HG03469 (cell line): Measurements from ENCODE around the gene DUS1L.

Experiments
- ATAC-seq: cut with Tn5 transposase; IDR thresholded peaks from one replicate; pipeline ENCODE4 v1.9.1; 2021; ENCODE audit warnings: mild to moderate bottlenecking, moderate library complexity, moderate number of reproducible peaks; ENCODE audit not compliant: unreplicated experiment

Gene DUS1L

DNA sequence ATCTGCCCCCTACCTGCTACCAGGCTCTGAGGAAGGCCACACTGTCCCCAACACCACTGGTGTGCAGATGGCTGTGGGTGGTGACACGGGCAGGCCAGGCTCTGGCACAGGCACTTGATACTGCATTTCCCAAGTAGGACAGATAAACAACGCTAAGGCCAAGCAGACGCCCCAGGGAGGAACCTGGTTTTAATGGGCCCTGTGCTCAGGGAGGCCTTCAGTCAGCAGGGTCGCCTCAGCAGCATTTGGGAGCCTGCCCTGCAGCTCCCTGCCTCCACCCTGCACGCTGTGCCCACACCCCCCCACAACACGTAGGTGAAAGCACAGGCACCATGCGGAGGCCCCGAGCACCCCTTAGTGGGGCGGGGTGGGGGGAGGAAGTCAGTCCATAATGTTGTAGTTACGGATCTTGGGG, 35.7 kb upstream of the DUS1L start:
- no peak for ATAC-seq

DNA sequence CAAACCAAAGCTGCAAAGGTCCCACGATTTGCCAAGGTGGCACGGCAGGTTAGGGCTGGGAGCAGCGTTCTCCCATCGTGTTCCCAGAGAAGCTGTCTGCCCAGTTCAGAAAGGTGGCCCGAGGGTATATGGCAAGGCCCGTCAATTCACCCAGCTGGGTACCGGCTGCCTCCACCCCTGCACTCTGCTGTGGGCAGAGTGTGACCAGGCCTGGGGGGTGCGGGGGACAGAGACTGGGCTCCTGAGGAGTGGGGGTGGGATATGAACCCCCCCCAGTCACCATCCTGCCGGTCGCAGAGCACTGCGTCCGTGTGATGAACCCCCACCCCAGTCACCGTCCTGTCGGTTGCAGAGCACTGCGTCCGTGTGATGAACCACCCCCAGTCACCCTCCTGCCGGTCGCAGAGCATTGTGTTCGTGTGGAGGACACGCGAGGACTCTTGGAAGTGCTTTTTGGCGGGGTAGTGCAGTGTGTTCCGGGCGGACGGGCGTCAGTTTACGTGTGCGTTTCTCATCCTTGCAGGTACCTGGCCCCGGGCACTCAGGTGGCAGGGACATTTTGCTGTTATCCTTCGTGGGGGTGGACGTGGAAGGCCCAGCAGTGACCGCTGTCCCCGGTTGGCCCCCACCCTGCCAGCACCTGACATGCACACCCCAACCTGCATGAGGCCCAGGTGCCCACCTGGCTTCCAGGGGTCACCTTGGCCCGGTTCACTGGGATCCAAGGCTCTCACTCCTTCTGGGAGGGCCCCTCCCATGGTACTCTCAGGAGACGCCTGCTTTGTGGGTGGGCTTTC, 35.1 kb upstream of the DUS1L start:
- ATAC-seq = no peak

DNA sequence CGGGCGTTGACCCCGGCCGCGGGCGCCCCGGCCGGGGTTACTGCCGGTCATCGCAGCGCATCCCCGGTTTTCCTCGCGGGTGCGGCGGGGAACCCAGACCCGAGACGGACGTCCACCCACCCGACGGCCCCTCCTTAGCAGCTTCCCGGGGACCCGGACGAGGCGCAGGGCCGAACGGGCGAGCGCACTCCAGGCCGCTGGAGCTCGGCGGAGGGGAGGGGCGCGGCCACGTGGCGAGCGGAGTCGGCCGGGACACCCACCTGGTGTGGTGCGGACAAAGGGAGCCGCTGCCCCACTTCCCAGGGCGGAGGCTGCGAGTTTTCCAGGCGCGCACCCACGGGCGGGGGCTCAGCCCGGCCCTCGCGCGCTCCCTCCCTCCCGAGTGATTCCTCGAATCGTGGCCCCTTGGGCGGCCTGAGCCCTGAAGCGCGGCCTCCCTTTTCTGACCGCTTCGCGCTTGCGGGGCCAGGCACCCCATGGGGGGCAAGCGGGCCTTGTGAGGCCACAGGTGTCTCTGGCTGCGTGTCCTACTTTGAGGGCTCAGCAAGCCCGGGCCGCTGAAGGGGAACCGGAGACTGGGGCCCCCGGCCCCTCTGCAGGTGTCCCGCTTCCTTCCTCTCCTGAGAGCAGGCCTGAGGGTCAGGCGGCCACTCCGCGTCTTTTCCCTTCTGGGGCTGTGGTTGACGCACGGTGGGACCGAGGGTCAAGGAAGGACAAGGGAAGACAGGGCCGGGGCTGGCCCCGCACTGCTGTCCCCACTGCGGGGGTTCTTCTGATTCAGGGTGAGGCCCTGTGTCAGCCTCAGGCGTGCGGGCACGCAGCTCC, 33.5 kb upstream of the DUS1L start:
- peak; percentile 4 for ATAC-seq

DNA sequence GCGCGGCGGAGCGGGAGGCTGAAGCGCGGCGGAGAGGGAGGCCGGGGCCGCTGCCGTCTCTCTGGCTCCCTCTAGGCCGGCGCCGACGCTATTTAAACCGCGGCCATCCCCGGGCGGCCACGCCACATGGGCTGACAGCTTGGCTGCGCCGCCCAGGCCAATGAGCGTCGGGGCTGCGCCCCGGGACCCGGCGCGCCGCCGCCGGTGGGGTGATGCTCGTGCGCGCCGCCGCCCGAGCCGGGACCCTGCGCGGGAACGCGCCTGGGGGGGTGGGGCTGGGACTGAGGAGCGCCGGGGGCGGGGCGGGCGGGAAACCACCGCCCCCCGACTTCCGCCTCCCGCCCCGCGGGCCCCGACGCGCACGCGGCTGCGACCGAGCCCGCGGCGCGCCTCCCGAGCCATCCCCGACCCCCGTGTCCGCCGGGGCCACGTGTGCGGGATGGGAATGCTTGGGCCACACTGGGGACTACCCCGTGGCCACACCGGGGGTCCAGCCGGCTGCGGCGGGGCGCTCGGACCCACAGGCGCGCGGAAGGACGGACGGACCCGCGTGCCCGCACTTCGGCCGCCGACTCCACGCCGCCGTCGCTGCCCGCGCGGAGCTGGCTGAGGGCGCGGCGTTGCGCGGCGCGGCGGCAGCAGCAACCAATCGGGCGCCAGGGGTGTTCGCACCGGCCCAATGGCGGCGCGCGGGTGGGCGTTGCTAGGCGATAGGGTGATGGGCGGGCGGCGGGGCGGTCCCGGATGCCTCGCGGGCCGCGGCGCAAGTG, 32.8 kb upstream of the DUS1L start, which contains the start of gene FASN:
FASN (minus strand) TSS at position 68 of the 770 bp plus-strand sequence. CDS start 1,791 bp downstream, outside the sequence.
- peak; percentile 38 for ATAC-seq

DNA sequence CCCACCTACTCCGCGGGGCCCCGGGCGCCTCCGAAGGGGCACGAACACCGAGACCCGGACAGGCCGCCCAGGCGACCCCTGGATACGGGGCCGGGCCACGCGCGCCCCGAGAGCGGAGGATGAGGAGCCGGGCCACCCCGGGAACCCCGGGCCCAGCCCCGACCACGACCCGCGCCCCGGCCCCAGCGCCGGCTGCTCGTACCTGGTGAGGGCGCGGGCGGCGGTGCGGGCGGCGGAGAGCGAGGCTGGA, 32.2 kb upstream of the DUS1L start:
- ATAC-seq = no peak

DNA sequence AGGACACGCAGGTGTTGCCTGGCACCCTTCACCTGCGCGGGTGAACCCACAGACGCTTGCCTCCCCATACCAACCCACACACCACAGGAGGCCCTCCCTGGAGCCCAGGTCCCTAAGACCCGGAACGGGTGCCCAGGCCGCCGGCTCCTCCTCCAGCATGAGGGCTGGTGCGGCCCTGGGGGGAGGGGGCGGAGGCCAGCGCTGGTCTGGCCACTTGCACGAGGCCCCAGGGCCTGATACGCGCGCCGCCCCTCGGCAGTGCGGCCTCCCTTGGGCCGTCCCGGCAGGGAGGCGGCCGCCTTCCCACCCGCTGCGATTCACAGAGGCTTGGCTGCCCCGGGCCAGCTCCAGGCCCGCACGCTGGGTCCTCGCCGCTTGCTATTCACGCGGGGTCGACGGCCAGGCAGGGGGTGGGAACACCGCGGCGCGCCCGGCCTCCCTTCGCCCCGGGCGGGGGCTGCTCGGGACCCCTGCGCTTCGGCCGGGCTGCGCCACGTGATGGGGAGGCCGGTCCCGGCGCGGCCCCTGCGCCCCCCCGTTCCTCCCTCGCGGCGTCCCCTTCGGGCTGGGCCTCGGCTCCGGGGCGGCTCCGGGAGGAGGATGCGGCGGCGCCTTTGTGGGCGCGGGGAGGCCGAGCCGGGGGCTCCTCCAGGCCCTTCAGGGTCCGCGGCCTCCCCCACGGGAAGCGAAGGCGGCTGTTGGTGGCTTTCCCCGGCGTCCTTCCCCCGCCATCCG, 31.7 kb upstream of the DUS1L start:
- ATAC-seq = no peak

DNA sequence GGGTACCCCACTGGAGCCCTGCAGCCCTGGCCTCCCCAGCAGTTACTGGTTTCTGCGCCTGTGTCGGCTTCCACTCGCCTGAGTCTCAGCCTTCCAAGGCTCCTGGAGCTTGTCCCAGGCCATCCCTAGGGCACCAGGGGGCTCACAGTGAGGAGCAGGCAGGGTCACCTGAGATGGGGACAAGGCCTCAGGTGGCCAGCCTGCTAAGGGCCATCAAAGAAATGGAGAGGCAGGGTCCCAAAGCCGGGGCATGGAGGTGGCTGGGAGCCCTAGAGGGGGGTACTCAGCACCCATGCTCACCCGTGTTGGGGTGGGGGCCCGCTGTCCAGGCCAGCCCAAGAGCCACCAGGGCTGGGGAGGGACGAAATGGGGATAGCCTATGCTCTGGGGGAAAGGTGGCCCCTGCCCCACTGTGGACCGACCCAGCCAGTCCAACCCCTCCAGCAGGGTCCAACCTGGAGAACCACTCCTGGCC, 31.1 kb upstream of the DUS1L start:
- no peak for ATAC-seq

DNA sequence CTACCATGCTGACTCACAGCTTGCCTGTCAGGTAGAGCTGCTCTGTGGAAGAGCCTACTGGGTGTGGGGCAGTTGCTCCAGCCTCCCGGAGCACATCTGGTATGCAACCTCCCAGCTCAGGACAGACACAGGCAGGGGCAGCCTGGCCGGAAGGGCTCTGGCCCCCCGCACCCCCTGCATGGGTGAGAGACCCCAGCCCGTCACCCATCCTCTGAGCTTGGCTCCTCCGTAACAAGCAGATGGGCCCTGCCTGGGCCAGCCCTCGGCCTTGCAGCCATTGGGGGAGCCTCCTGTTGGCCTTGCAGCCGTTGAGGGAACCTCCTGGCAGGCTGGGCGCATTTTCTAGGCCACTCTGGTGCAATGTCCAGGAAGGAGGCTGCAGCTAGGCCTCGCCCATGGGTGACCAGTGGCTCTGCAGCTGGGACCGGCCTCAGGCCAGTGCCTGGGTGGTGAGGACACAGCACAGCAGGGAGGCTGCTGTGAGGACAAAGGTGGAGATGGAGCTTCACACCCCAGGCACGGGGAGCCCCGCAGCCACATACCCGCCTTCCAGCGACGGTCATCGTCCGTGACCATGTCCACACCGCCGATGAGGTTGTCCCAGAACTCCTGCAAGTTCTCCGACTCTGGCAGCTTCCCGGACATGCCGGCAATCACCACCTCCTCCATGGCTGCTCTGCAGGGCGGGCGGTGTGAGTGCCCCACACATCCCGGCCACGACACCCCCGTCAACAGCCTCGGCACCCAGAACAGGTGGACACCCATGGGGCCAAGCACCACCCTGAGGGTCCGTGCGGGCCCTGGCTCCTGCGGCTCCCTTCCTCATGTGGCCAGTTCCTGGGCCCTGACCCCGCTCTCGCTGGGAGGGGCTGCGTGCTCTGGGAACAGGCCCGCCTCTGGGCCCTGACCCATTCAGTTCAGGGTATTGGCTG, 30.4 kb upstream of the DUS1L start:
- no peak for ATAC-seq

DNA sequence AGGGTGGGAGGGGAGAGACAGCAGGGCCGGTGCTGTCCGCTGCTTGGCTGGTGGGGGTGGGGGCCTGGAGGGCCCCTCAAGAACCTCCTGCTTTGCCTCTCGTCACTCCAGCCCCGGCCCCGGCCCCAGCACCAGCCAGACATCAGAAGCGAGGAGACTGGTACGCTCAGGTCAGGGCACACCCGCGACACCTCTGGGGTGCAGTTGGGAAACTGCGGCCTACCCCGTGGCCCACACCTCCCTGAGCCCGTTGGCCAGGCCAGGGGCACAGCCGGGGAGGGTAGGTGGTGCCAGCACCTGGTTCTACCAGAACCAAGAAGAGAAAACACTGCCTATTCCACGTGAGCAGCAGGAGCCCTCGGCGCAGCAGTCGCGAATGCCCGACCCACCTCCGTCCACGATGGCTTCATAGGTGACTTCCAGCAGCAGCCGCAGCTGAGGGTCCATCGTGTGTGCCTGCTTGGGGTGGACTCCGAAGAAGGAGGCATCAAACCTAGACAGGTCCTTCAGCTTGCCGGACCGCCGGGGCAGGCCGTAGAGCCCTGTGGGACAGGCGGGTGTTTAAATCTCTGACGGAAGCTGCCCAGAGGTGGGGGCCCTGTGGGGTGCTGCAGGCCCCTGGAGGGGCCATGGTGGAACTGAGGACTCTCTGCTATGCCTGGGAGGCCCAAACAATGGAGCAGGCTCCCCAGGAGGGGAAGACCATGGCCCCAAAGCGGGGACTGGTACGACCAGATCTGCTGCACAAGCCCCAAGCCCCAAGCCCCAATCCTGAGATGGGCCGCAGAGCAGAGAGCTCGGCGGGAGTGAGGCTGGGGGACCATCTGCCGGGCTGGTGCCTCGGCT, 29.6 kb upstream of the DUS1L start:
- ATAC-seq = no peak

DNA sequence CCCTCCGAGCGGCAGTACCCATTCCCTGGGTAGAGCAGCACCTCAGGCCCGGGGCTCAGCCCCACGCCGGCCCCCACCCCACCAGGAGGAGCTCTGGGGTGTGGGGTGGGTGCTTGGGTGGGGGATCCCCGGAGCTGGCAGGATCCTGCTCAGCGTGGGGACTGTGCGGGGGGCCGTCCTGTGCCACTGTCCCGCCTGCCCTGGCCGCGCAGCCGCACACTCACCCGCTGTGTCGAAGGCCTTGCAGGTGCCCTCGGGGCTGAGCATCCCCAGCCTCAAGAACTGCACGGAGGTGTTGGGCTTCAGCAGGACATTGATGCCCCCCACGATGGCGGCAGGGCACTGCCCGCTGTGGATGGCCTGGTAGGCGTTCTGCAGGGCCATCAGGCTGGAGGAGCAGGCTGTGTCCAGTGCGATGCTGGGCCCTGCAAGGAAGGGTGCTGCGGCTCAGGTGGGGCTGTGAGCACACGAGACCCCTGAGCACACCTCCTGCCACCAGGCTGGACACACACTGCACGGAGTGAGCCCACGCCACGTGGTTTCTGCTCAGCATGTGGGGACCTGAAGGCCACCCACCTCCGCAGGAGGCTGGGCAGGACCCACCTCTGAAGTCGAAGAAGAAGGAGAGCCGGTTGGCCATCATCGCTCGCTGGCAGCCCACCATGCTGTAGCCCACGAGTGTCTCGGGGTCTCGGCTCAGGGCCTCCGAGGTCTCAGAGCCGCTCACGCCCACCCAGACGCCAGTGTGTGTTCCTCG, 27.6 kb upstream of the DUS1L start:
- no peak for ATAC-seq

DNA sequence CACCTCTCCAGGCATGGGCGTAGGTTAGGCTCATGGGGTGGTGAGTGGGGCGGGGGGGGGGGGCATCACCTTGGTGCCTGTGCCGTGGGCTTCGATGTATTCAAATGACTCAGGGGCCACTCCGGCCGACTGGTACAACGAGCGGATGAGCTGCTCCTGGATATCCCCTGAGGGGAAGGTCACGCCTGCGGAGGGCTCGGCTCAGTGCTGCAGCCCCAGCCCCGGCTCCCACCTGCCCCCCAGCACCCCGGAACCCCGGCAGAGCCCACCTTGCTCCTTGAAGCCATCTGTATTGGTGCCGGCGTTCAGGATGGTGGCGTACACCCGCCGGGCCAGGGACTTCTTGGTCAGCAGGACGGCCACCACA, 27.0 kb upstream of the DUS1L start:
- ATAC-seq = no peak

DNA sequence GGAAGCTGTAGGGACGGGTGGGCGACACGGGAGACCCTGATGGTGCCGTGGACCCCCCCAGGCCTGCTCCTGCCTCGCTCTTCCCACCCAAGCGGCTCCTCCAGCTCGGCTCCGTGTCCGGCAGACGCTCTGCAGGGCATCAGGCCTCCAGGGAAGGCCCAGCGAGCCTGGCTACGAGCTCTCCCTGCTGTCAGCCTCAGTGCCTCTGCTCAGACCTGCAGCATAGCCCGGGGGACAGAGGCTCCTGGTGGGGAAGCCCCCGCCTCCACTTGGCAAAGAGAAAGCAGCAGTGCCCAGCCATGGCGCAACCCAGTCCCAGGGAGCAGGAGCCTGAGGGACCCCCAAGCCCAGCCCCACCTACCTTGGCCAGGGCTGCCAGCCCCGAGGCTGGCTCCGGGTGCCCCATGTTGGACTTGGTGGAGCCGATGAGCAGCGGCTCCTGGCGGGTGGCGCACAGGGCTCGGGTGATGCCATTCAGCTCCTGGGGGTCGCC, 26.5 kb upstream of the DUS1L start:
- no peak for ATAC-seq

DNA sequence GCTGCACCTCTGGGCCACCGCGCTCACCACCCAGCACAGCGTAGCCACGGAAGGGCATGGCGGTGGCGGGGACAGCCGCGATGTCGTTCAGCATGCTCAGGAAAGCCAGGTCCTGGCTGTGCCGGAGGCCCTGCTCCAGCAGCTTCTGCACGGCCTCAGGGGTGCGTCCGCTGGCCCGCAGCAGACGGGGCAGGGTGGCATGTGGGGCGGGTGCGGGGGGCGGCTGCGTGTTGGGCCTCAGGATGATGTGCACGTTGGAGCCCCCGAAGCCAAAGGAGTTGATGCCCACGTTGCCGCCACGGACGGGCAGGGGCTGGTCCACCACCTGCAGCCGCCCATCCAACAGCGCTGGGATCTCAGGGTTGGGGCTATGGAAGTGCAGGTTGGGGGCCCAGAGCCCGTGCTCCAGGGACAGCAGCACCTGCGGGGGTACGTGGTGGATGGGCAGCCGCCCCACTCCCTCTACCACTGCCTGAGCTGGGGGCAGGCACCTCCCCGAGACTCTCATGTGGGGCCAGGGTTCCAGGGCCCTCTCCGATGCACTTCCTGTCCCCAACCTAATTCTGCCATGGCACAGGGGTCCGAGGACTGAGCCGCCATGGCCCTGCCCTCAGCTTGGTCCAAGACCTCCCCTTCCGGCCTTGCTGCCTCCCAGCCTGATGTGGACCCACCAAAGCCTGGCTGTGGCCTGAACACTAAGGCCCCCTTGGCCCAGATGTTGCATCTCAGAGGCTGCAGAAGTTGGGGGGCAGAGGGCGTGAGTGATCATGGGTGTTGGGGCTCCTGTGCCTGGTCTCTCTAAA, 25.9 kb upstream of the DUS1L start:
- ATAC-seq = no peak

DNA sequence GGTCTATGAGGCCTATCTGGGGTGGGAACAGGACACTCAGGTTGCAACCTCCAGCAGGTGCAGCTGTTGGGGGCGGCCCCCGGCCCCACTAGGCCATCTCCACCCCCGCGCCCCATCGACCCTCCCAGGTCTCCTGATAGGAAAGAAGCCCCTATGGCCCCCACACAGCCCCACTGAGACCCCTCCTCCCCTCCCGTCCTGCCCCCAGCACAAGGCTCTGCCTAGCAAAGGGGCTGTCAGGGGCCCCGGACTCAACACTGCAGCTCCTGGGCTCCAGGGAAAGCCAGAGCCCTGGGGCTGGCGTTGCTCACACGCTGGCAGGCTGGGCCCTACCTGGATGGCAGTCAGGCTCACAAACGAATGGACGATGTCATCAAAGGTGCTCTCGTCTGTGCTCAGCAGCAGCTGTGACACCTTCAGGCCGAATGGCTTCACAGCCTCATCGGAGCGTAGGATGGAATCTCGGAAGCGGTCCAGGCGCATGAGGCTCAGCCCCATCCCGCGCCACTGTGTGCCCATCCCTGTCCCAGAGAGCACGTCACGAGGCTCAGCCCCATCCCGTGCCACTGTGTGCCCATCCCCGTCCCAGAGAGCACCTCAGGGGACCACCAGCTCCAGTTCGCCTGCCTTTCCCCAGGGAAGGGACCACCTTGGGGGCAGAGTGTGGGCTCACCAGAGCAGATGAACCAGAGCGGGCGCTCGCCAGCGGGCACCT, 25.1 kb upstream of the DUS1L start:
- ATAC-seq = no peak

DNA sequence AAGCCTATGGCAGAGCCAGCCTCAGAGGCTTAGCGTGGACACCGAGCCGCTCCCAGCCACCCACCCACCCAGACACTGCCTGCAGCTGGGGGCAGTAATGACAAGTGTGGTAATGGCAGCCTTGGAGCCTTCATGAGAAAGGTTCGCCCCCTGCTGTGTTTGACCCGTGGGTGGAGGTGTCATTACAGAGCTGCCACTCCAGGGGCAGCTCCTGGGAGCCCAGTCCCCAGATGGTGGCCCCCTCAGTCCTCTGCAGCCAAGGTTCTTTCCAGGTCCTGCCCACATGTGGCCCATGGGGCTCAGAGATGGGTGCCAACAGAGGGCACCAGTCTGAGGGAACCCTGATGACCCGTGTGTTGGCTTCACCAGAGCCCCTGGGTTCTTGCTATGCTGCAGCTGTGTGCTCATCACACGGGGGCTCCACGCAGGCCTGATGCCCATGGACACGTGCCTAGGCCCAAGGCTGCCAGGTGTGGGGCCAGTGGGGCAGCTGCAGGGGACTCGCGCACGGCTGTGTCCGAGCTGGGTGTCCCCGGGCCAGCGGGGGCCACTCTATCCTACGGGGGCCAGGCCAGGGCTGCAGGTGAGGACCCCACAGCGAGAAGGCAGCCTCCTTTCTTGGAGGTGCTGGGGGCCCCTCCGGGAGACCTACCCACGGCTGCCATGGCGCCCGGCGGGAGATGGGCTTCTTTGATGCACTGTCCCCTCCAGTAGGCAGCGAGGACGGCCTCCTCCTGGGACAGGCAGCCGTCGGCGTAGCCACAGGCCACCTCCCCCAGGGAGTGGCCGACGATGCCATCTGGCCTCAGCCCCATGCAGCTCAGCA, 24.3 kb upstream of the DUS1L start:
- no peak for ATAC-seq
